GM20000 (cell line): ENCODE results near the gene CHD1L.

Source experiments
- DNase-seq: peaks from one replicate; pipeline ENCODE4 v3.0.0; 2012; ENCODE audit warnings: low spot score
- CTCF ChIP-seq: IDR thresholded peaks from 2 replicates; pipeline ENCODE4 v1.5.1; 2012; ENCODE audit warnings: mild to moderate bottlenecking, control low read depth; ENCODE audit errors: extremely low read depth, missing control alignments

Gene CHD1L

DNA sequence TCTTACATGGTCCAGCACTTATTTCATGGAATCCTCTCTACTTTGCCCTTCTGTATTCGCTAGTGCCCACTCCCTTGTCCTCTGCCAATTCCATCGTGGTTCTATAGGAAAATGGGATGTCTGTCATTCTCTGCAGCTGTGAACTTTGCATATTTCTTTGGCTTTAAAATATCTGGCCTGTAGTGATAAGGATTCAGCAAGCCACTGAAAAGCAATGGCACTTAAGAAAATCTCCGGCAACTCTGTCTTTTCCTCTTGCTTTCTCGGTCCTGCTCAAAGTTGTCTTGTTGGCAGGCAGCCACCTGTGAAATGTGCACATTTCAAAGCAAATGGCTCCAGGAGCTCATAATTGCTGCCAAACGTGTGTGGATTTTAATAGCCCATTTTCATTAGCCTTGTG is 91.8 kb downstream of the CHD1L start:
- TF ChIP-seq CTCF = no peak
- no peak for DNase-seq

DNA sequence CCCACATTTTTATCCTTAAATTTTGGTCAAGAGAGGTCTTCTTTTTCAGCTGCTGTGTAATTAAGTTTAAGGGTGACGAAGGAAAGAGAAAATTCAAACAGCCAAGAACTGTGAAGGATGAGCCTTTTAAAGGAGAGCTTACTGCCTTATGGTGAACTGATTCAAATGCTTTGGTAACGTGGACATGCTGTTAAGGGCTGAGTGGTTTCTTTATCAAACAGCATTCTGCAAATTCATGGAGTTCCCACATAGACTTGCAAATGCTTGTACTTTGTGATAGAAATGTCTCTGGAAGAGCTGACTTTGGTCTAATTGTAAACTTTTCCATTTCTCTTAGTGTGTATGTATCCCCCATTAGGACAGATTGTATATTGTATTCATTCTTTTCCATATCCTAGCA is 93.8 kb downstream of the CHD1L start:
- no peak for TF ChIP-seq CTCF
- DNase-seq = no peak

- TF ChIP-seq CTCF = no peak
- no peak for DNase-seq
Measured at GRCh38 chr1:147337040-147337630, 94.7 kb downstream of the CHD1L start.

GRCh38 chr1:147338571-147338970 is 96.1 kb downstream of the CHD1L start:
- DNase-seq = no peak
- no peak for TF ChIP-seq CTCF

- DNase-seq = no peak
- no peak for TF ChIP-seq CTCF
Measured at GRCh38 chr1:147341246-147341645, 98.8 kb downstream of the CHD1L start.
